Chondrocyte (in vitro differentiated cells): ENCODE measurements around the gene CHST3. TPM values are rescaled to one million over a fixed set of nuclear protein-coding genes. Genes with fewer than 3 reads are reported as not detected.

Experiments used
- DNase-seq: peaks from one replicate; pipeline ENCODE4 v3.0.0; 2021; ENCODE audit warnings: mixed read lengths, low spot score
- H3K27ac Mint-ChIP-seq: one replicate; pipeline ENCODE4 v1.8.0; 2021; ENCODE audit warnings: mild to moderate bottlenecking, moderate library complexity, mixed read lengths; ENCODE audit not compliant: unreplicated experiment
- H3K27me3 Mint-ChIP-seq: 2 replicates; pipeline ENCODE4 v1.8.0; 2021; ENCODE audit warnings: low read depth, mixed read lengths
- H3K36me3 Mint-ChIP-seq: 2 replicates; pipeline ENCODE4 v1.8.0; 2021; ENCODE audit warnings: low read depth, mixed read lengths
- H3K4me1 Mint-ChIP-seq: 2 replicates; pipeline ENCODE4 v1.8.0; 2021; ENCODE audit warnings: low read depth, mild to moderate bottlenecking, mixed read lengths
- H3K4me3 Mint-ChIP-seq: one replicate; pipeline ENCODE4 v1.8.0; 2021; ENCODE audit warnings: mild to moderate bottlenecking, moderate library complexity, mixed read lengths; ENCODE audit not compliant: unreplicated experiment
- H3K9me3 Mint-ChIP-seq: 2 replicates; pipeline ENCODE4 v1.8.0; 2021; ENCODE audit warnings: low read depth, mixed read lengths
- total RNA-seq: library from RNA; stranded (reverse); gene quantifications from 3 replicates; pipeline ENCODE4 v1.2.1, GENCODE V29; 2021
- TF ChIP-seq, protein P1 (sequence below): fragments of 200-600 bp; sonication (generic); IDR thresholded peaks from 2 replicates; pipeline ENCODE4 v1.5.0; 2021; ENCODE audit warnings: antibody characterized with exemption, mild to moderate bottlenecking, moderate library complexity

Gene CHST3
- total RNA-seq, 1 donor from 2014 or later, result 63.2 TPM

DNA sequence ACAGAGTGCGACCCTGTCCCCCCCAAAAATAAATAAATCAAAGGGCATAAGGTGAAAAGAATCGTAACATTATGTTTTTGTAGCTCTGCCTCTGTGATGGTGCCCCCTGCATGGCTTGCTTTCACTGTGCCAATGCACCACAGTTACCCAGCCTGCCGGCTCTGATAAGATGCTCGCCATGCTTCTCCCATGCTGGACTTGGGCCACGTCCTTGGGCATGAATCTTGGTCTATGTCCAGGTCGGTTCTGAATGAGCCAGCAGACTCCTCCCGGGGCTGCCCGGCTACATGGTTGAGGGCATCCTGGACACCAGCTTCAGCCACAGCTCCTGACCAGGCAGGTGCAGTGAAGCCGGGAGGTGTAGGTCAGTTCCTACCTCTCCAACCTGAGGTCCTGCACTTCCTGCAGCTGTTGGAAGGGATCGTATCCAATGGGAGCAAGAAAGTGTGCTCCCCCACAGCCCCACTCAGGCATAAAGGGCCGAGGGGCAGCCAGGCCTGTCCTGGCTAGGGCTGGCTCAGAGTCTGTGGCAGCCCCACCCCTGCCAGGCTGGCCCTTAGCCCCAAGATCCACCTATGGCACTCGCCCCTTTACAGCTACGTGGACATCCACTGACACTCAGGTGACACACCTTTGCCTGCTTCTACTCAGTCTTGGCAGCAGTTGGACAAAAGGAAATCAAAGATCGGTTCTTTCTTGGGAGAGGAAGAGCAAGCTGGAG lies 34.1 kb downstream of the CHST3 start:
- no peaks in the 10 kb centered on the region for H3K9me3 Mint-ChIP-seq
- H3K27ac Mint-ChIP-seq, result peak overlapping the region; percentile 99
- peaks cover 1% of the 10 kb centered on the region for H3K36me3 Mint-ChIP-seq
- DNase-seq, result no peak
- H3K4me3 Mint-ChIP-seq, result peak overlapping the region; percentile 57
- TF ChIP-seq, protein P1, sequence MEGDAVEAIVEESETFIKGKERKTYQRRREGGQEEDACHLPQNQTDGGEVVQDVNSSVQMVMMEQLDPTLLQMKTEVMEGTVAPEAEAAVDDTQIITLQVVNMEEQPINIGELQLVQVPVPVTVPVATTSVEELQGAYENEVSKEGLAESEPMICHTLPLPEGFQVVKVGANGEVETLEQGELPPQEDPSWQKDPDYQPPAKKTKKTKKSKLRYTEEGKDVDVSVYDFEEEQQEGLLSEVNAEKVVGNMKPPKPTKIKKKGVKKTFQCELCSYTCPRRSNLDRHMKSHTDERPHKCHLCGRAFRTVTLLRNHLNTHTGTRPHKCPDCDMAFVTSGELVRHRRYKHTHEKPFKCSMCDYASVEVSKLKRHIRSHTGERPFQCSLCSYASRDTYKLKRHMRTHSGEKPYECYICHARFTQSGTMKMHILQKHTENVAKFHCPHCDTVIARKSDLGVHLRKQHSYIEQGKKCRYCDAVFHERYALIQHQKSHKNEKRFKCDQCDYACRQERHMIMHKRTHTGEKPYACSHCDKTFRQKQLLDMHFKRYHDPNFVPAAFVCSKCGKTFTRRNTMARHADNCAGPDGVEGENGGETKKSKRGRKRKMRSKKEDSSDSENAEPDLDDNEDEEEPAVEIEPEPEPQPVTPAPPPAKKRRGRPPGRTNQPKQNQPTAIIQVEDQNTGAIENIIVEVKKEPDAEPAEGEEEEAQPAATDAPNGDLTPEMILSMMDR, result no peak
- H3K27me3 Mint-ChIP-seq, result no peaks in the 10 kb centered on the region
- peaks cover 69% of the 10 kb centered on the region for H3K4me1 Mint-ChIP-seq

DNA sequence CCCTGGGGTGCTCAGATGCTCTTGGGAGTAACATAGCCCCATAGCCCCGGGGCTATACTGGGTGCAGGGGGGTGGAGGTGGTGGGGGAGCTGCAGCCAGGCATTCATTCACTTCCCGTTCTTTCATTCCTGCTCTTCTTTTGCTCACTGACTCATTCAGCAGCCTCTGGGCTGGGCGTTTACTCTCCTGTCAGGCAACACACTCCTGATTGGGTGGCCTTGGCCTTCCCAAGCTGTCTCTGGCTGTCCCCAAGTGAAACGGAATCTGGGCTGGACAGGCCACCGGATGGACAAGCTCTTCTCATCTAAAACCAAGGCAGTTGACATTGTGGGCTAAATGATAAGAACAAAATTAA lies 34.6 kb downstream of the CHST3 start:
- DNase-seq, result no peak
- Mint-ChIP-seq H3K27ac (peak overlapping the region; percentile 99), H3K4me1 (peaks cover 67% of the 10 kb centered on the region), H3K9me3 (no peaks in the 10 kb centered on the region), H3K27me3 (no peaks in the 10 kb centered on the region), H3K4me3 (peak overlapping the region; percentile 57), H3K36me3 (peaks cover 1% of the 10 kb centered on the region)
- TF ChIP-seq, protein P1, result no peak

DNA sequence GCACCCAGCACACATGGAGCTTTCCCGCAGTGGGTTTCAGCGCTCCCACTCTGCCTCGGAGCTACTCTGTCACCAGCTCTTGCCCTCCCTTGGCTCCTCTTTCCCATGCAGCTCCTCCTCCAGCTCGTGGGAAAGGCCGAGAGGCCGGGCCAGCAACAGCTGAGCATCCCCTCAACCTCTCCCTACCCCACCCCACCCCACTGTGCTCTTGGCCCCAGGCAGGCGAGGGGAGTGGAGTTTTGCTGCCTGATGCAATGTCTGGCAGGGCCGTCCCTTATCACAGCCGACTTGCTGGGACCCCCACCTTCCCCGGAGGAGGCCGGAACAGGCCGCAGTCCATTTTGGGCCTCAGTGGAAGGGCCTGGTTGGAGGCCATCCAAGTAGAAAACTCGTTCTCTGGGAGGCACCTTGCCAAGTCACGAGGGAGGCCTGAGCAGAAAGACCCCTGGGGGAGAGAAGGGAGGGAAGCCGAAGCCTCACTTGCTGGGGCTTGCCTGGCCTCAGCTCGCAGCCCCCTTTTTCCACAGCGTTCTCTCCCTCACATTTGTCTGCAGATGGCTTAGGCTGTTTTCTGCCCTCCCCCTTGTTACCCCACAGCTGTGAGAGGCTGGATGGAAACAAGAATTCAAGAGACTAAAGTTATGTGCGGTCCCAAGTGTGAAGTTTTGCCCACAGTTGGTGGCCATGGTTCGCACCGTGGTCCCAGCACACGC lies 35.3 kb downstream of the CHST3 start:
- no peaks in the 10 kb centered on the region for H3K27me3 Mint-ChIP-seq
- H3K27ac Mint-ChIP-seq, result peak overlapping the region; percentile 99
- peak overlapping the region; percentile 57 for H3K4me3 Mint-ChIP-seq
- no peak for DNase-seq
- H3K36me3 Mint-ChIP-seq, result no peaks in the 10 kb centered on the region
- TF ChIP-seq, protein P1, result no peak
- H3K4me1 Mint-ChIP-seq, result peaks cover 67% of the 10 kb centered on the region
- H3K9me3 Mint-ChIP-seq, result no peaks in the 10 kb centered on the region

DNA sequence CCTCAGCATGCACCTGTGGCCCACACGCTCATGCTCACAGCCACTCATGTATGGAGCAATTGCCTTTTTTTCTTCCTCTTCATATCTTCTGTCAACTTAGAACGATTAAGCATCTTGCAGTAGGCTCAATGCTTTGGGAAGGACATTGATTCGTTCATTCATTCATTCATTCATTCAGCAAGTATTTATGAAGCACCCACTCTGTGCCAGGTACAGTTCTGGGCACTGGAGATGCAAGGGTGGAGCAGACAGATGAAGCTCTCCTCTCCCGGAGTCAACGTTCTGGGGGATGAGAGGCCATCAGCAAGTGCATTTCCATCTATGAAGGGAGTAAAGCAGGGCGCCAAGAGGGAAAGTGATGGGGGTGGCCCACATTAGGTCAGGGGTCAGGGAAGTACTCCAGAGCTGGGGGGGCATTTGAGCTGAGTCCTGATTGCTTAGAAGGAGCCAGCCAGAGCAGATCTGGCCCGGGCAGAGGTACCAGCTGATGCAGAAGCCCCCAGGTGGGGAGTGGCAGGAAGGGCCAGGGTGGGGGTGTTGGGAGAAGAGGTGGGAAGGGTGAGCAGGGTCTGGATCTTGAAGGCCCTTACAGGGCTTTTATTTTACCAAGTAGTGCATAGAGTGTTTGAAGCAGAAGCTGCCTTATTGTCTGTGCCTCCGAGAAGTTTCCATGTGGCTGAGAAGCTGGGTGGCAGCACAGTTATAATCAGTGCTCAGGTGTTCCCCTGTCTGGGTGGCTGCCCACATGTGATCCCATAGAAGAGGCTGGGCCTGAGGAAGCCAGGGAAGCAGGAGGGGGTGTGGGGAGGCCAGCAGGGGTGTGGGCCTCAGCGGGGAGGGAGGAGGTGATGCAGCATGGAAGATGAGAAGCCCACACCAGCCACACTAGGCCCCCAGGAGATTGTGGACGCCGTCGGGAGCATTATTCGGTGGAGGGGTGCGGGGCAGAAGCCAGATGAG lies 36.2 kb downstream of the CHST3 start:
- TF ChIP-seq, protein P1, result no peak
- Mint-ChIP-seq H3K9me3 (no peaks in the 10 kb centered on the region), H3K4me3 (peak overlapping the region; percentile 22), H3K4me1 (peaks cover 66% of the 10 kb centered on the region), H3K27me3 (no peaks in the 10 kb centered on the region), H3K27ac (peak overlapping the region; percentile 99), H3K36me3 (no peaks in the 10 kb centered on the region)
- no peak for DNase-seq

DNA sequence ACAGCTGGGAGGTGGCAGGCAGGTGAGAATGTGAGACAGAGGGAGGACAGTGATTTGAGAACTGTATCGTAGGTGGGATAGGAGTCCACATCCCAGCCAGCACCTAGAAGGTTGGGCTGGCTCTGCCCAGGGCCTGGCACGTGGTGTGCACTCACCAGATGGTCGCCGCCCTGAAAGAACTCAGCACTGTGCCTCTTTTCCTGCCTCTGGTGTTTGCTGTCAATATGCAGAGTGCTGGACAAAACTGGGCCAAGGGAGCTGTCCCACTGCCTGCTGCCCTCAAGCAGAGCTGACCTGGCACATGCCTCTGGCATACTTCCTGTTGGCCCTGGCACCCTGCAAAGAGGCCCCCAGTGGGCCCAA lies 36.8 kb downstream of the CHST3 start:
- Mint-ChIP-seq H3K27ac (peak overlapping the region; percentile 99), H3K4me3 (no peak overlapping the region), H3K27me3 (no peaks in the 10 kb centered on the region), H3K4me1 (peaks cover 60% of the 10 kb centered on the region), H3K36me3 (no peaks in the 10 kb centered on the region), H3K9me3 (no peaks in the 10 kb centered on the region)
- DNase-seq, result no peak
- TF ChIP-seq, protein P1, result no peak
